A549 (cell line): ENCODE results near the gene MAD1L1. TPM values are rescaled to one million over a fixed set of nuclear protein-coding genes. Genes with fewer than 3 reads are reported as not detected.

Source experiments
- ATAC-seq, 2 experiments: fragments of 200-7000 bp in 1 of 2; fragments of >200 bp in 1 of 2; cut with Nextera tagmentation in 1 of 2; cut with Tn5 transposase in 1 of 2; 3 replicates each; pipeline versions ENCODE4 v1.8.0 to v1.9.1; 2018 to 2020; ENCODE audit warnings: mild to moderate bottlenecking in 1 of 2, moderate library complexity in 1 of 2
- CTCF ChIA-PET: fragments of 300-600 bp; sonication (Branson Sonifier 250); formaldehyde crosslinking; extraction: SDS; loops from one replicate; lab custom pipeline; 2021; ENCODE audit warnings: antibody characterized with exemption, inconsistent platforms; lab: Yijun Ruan, JAX
- POLR2A ChIA-PET: fragments of 350-600 bp; formaldehyde crosslinking; extraction: SDS; loops from one replicate; lab custom pipeline; 2021; ENCODE audit warnings: antibody characterized with exemption, inconsistent platforms; lab: Yijun Ruan, JAX
- DNase-seq, 2 experiments: peaks; one replicate each; pipeline versions ENCODE4 v3.0.0 to v3.0.0-alpha.2; 2011 to 2016; ENCODE audit warnings: low read depth in 1 of 2, low spot score in 1 of 2
- FAIRE-seq: peaks from 2 replicates; lab custom pipeline; 2011; peaks lifted over from hg19 to GRCh38; lab: Jason Lieb, UNC
- H3K27ac ChIP-seq, 2 experiments: fragments of >200 bp; sonication (Bioruptor Twin); formaldehyde crosslinking; 3 replicates each; pipeline ENCODE4 v1.5.1; 2016 to 2017
- H3K4me1 ChIP-seq: fragments of >200 bp; sonication (Bioruptor Twin); formaldehyde crosslinking; 3 replicates; pipeline ENCODE4 v1.6.1; 2016
- H3K4me2 ChIP-seq: fragments of >200 bp; sonication (Bioruptor Twin); formaldehyde crosslinking; 3 replicates; pipeline ENCODE4 v1.6.1; 2016
- H3K4me3 ChIP-seq: fragments of >200 bp; sonication (Bioruptor Twin); formaldehyde crosslinking; 3 replicates; pipeline ENCODE4 v1.5.1; 2016
- H3K9me3 ChIP-seq: fragments of >200 bp; sonication (Bioruptor Twin); formaldehyde crosslinking; 3 replicates; pipeline ENCODE4 v1.6.1; 2016
- BHLHE40 ChIP-seq: IDR thresholded peaks from 2 replicates; pipeline ENCODE4 v1.6.1; 2012; ENCODE audit warnings: low read depth, low read length, inconsistent platforms
- EHMT2 ChIP-seq: fragments of 200-600 bp; sonication (generic); IDR thresholded peaks from 2 replicates; pipeline ENCODE4 v1.6.1; 2016; ENCODE audit warnings: antibody characterized with exemption, low read depth, mild to moderate bottlenecking, moderate library complexity
- ELK1 ChIP-seq: fragments of 150-350 bp; IDR thresholded peaks from 2 replicates; pipeline ENCODE4 v1.6.1; 2014; ENCODE audit warnings: low read depth, mild to moderate bottlenecking, low read length
- EP300 ChIP-seq, 2 experiments: fragments of >200 bp; sonication (Bioruptor Twin); formaldehyde crosslinking; IDR thresholded peaks; 2 replicates in 1 of 2; 3 replicates in 1 of 2; pipeline ENCODE4 v1.6.1; 2016 to 2017
- FOXS1 ChIP-seq: fragments of 250-450 bp; sonication (Bioruptor Pico); IDR thresholded peaks from 2 replicates; pipeline ENCODE4 v1.5.0; 2020; ENCODE audit warnings: mild to moderate bottlenecking, moderate library complexity
- HDAC2 ChIP-seq: fragments of 200-600 bp; sonication (generic); IDR thresholded peaks from 2 replicates; pipeline ENCODE4 v1.6.1; 2016
- HMGXB4 ChIP-seq: fragments of 250-450 bp; sonication (Bioruptor Pico); IDR thresholded peaks from 2 replicates; pipeline ENCODE4 v1.5.0; 2021; ENCODE audit warnings: mild to moderate bottlenecking, moderate library complexity, borderline replicate concordance
- NPAS2 ChIP-seq: fragments of 250-450 bp; sonication (Bioruptor Pico); IDR thresholded peaks from 2 replicates; pipeline ENCODE4 v1.8.0; 2022; ENCODE audit warnings: mild to moderate bottlenecking, moderate library complexity, borderline replicate concordance
- POLR2A ChIP-seq: IDR thresholded peaks from 2 replicates; pipeline ENCODE4 v1.6.1; 2012; ENCODE audit warnings: mild to moderate bottlenecking, low read length
- RNF2 ChIP-seq: fragments of 200-600 bp; sonication (generic); IDR thresholded peaks from 2 replicates; pipeline ENCODE4 v1.6.1; 2016; ENCODE audit warnings: low read depth, mild to moderate bottlenecking, antibody characterized with exemption, moderate library complexity, borderline replicate concordance
- TFCP2L1 ChIP-seq: fragments of 250-450 bp; sonication (Bioruptor Pico); IDR thresholded peaks from 2 replicates; pipeline ENCODE4 v1.5.0; 2021; ENCODE audit warnings: mild to moderate bottlenecking
- WGBS: methylation state at CpG from one replicate; pipeline ENCODE4 v1.1.6; 2017; ENCODE audit errors: missing lambda C conversion rate; 5-methylcytosine and 5-hydroxymethylcytosine counted together
- polyA plus RNA-seq, 4 experiments: library from polyadenylated mRNA; depleted of rRNA in 3 of 4; stranded (reverse); fragments of >200 nt; fragmentation: RNase III in 1 of 4; extraction: RNeasy Plus Mini Kit Qiagen cat#74134 plus additional on column Dnase treatment in 1 of 4; gene quantifications; 2 replicates in 3 of 4; 3 replicates in 1 of 4; pipeline ENCODE4 v1.2.3, GENCODE V29; 2011 to 2017
- TF ChIP-seq, protein P1 (sequence below): IDR thresholded peaks from 2 replicates; pipeline ENCODE4 v1.6.1; 2012; ENCODE audit warnings: low read depth, borderline replicate concordance
- TF ChIP-seq, protein P2 (sequence below): fragments of >200 bp; sonication (Bioruptor Twin); formaldehyde crosslinking; IDR thresholded peaks from 3 replicates; pipeline ENCODE4 v1.5.1; 2016

MAD1L1 gene
- polyA plus RNA-seq, 2 of the 4 experiments (the other 2 are of a cell fraction): 13.6 to 16.6 TPM

DNA sequence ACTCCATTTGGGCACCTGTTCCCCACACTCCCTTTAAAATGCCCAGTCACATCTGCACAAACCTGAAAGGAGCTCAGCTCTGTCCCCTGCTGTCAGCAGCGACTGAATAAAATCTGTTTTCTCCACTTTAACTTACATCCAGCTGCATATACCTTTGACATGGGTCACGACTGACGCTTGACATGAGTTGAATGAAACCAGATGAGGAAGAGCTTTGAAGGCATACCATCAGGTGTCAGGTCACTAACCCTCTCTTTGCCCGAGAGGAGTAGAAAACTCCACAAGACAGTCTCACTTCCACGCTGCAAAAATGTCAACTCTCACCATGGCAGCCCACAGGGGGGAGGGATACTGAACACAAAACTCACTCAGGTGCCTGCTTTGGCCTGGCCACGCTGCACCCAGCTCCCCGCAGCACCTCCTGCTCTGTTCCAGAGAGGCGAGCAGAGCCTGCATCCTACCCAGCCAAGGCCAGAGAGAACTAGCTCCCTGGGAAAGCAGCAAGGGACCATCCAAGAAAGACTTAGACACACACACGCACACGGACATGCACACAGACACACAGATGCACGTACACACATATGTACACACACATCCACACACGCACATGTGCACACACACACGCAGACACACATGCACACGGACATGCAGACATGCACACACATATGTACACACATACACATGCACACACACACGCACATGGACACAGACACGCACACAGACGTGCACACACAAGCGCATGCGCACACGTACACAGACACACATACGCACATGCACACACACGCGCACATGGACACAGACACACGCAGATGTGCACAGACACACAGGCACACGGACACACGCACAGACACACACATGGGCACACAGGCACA is 191.0 kb downstream of the MAD1L1 start:
- 89% methylated on average over 26 of the region's 26 CpGs for WGBS
- no peak for FAIRE-seq
- no peak overlapping the region for H3K4me3 ChIP-seq
- H3K4me2 ChIP-seq: no peak overlapping the region
- H3K9me3 ChIP-seq: no peaks in the 10 kb centered on the region
- H3K4me1 ChIP-seq: no peaks in the 10 kb centered on the region
- CTCF ChIA-PET: interaction anchor here (0.7 to 1.6 kb wide), 3 partner anchors 12 to 189 kb away, joined by 3 to 4 read pairs (median 3); no protein-coding TSS in a partner anchor
- ATAC-seq: no peak
- no peak for DNase-seq
- TF ChIP-seq TFCP2L1 (CRISPR knock-in tag) (no peak), BHLHE40 (no peak), NPAS2 (CRISPR knock-in tag) (no peak), HMGXB4 (CRISPR knock-in tag) (no peak), RNF2 (no peak), EHMT2 (no peak), POLR2A (no peak; the same call in 1 of the 2 replicates), EP300 (IDR thresholded peaks at IDR 0.05) (no peak), ELK1 (no peak), HDAC2 (no peak), FOXS1 (CRISPR knock-in tag) (no peak)
- TF ChIP-seq, protein P1, sequence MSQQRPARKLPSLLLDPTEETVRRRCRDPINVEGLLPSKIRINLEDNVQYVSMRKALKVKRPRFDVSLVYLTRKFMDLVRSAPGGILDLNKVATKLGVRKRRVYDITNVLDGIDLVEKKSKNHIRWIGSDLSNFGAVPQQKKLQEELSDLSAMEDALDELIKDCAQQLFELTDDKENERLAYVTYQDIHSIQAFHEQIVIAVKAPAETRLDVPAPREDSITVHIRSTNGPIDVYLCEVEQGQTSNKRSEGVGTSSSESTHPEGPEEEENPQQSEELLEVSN: no peak
- TF ChIP-seq, protein P2, sequence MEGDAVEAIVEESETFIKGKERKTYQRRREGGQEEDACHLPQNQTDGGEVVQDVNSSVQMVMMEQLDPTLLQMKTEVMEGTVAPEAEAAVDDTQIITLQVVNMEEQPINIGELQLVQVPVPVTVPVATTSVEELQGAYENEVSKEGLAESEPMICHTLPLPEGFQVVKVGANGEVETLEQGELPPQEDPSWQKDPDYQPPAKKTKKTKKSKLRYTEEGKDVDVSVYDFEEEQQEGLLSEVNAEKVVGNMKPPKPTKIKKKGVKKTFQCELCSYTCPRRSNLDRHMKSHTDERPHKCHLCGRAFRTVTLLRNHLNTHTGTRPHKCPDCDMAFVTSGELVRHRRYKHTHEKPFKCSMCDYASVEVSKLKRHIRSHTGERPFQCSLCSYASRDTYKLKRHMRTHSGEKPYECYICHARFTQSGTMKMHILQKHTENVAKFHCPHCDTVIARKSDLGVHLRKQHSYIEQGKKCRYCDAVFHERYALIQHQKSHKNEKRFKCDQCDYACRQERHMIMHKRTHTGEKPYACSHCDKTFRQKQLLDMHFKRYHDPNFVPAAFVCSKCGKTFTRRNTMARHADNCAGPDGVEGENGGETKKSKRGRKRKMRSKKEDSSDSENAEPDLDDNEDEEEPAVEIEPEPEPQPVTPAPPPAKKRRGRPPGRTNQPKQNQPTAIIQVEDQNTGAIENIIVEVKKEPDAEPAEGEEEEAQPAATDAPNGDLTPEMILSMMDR: no peak
- TF ChIP-seq, all 56 proteins: peak for 0
- POLR2A ChIA-PET: no interaction called here
- no peak overlapping the region for H3K27ac ChIP-seq

DNA sequence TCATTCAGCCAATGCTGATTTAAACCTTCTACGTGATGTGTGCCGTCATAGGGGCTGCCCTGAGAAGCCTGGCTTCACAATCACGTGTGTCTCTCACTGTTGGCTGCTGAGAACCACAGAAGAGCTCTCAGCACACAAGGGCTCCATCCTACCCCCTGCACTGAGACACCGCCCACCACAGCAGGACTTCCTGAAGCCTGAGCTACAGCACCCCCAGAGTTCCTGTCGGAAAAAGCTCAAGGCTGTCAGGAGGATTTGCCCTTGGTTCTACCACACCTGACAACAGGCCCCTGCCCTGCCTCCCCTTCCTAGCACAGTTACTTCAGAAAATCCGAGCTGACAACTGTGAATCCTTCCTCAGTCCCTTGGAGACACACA is 191.9 kb downstream of the MAD1L1 start:
- POLR2A ChIA-PET: no interaction called here
- H3K27ac ChIP-seq: no peak overlapping the region
- ATAC-seq (no peak), FAIRE-seq (no peak), DNase-seq (no peak)
- no peaks in the 10 kb centered on the region for H3K9me3 ChIP-seq
- TF ChIP-seq, protein P1: no peak
- 91% methylated on average over 6 of the region's 6 CpGs for WGBS
- no peak overlapping the region for H3K4me2 ChIP-seq
- no peaks in the 10 kb centered on the region for H3K4me1 ChIP-seq
- H3K4me3 ChIP-seq: no peak overlapping the region
- CTCF ChIA-PET: interaction anchor here (0.7 to 1.6 kb wide), 2 partner anchors 11 to 190 kb away, joined by 3 to 4 read pairs; no protein-coding TSS in a partner anchor
